ENCODE measurements around the gene FREM1. TPM values are rescaled to one million over a fixed set of nuclear protein-coding genes. Genes with fewer than 3 reads are reported as not detected.

The FREM1 gene
- total and polyA plus RNA-seq, 10 of the 15 experiments (the other 5 are each of a cell fraction or from before 2014, with no cell fraction given): 0.01 to 0.16 (median 0.08) TPM; not detected in 7

- no TSS peak for BruUV-seq (replicated peaks)
- Histone ChIP-seq H3K4me2 (ENCODE audit: control insufficient read depth, insufficient read depth) (no peak overlapping the region), H3K4me3 (no peak overlapping the region), H3K9me3 (replicated peaks; ENCODE audit: control insufficient read depth, insufficient read depth, low read length) (no peaks in the 10 kb centered on the region), H3K27me3 (replicated peaks in 1 of 2; ENCODE audit: control insufficient read depth in 2 of 2, insufficient read depth in 2 of 2, low read length in 1 of 2) (peaks cover 0 to 2% of the 10 kb centered on the region in 2 experiments; a peak in 1 of 4 replicates), H4K20me1 (ENCODE audit: control insufficient read depth, insufficient read depth) (no peaks in the 10 kb centered on the region), H3K79me2 (ENCODE audit: control insufficient read depth, insufficient read depth, low read length) (no peaks in the 10 kb centered on the region), H3K9ac (ENCODE audit: control insufficient read depth, insufficient read depth, low read length) (no peak overlapping the region), H3K36me3 (ENCODE audit: control insufficient read depth in 2 of 2, insufficient read depth in 2 of 2, low read length in 1 of 2) (no peaks in the 10 kb centered on the region), H2AFZ (ENCODE audit: control insufficient read depth, low read depth, low read length) (no peak overlapping the region), H3K4me1 (ENCODE audit: control insufficient read depth, insufficient read depth, low read length) (no peaks in the 10 kb centered on the region), H3K27ac (ENCODE audit: control insufficient read depth, insufficient read depth) (no peak overlapping the region)
- intact Hi-C loops (cut with micrococcal nuclease; ENCODE audit: unreplicated experiment) (loop anchor here (10.0 kb wide), 1 partner anchor 285 kb away; no protein-coding TSS in a partner anchor), in situ Hi-C loops (cut with MboI) (no loop called here)
- POLR2A ChIA-PET: no interaction called here
- CTCF ChIA-PET: no interaction called here
- RAD21 ChIA-PET (ENCODE audit: unreplicated experiment): no interaction called here
- no peak for DNase-seq (ENCODE audit: low read depth, low spot score)
- ATAC-seq: no peak
- TF ChIP-seq KAT2A (conservative IDR thresholded peaks at IDR 0.05; ENCODE audit: control insufficient read depth, low read depth, low read length) (no peak), TARDBP (IDR thresholded peaks at IDR 0.05; ENCODE audit: borderline replicate concordance) (no peak), MTA2 (IDR thresholded peaks at IDR 0.05; ENCODE audit: low read depth) (no peak), NBN (IDR thresholded peaks at IDR 0.05) (no peak), HSF1 (IDR thresholded peaks at IDR 0.05; ENCODE audit: low read depth, low read length) (no peak), MXI1 (IDR thresholded peaks at IDR 0.05; ENCODE audit: low read depth, low read length) (no peak), USF1 (IDR thresholded peaks at IDR 0.05; ENCODE audit: borderline replicate concordance, extremely low read length, insufficient read depth, low read depth, low read length) (no peak), ZNF384 (IDR thresholded peaks at IDR 0.05; ENCODE audit: borderline replicate concordance, low read depth, low read length) (no peak), MAX (IDR thresholded peaks at IDR 0.05; ENCODE audit: low read depth, low read length) (no peak), ATF2 (IDR thresholded peaks at IDR 0.05; ENCODE audit: low read length) (no peak), GABPA (IDR thresholded peaks at IDR 0.05; ENCODE audit: low read depth) (no peak), PAX5 (IDR thresholded peaks at IDR 0.05; ENCODE audit: borderline replicate concordance, low read depth, low read length) (no peak), NKRF (conservative IDR thresholded peaks at IDR 0.05) (no peak)
- FAIRE-seq: no peak
- SMC1A ChIA-PET (ENCODE audit: uncharacterized antibody, unreplicated experiment): no interaction called here
- whole genome bisulfite sequencing (ENCODE audit: insufficient coverage, insufficient replicate concordance, low lambda C conversion rate, missing lambda C conversion rate): 5% methylated on average over 4 of the region's 4 CpGs
Observed at GRCh38 chr9:14849851-14850250, 60.4 kb downstream of the FREM1 start.
